GM12873 (cell line): Measurements from ENCODE around the gene ITSN1.

Source experiments
- TF ChIP-seq, protein P1 (sequence below): IDR thresholded peaks from 2 replicates; pipeline ENCODE4 v1.5.1; 2012; ENCODE audit warnings: low read depth, mild to moderate bottlenecking, moderate library complexity, low read length, control low read depth; ENCODE audit not compliant: insufficient read depth; ENCODE audit errors: missing control alignments

The ITSN1 gene

DNA sequence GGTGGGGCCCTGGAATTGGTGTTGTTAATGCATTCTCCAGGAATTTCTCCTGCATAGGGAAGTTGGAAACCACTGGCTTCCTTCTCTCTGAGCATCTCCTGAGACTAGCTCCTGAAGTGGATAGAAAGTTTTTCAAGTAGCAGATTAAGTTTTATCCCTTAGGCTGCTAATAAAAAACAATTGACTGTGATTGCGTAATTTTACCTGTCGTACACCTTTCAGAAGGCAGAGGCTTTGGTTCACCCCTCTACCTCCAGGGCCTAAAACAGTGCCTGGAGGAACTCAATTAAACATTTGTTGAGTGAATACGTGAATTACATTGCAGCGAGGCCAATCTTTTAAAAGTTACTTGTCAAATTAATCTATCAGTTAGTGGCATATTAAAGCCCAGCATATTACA is 3.4 kb downstream of the ITSN1 start:
- TF ChIP-seq, protein P1, sequence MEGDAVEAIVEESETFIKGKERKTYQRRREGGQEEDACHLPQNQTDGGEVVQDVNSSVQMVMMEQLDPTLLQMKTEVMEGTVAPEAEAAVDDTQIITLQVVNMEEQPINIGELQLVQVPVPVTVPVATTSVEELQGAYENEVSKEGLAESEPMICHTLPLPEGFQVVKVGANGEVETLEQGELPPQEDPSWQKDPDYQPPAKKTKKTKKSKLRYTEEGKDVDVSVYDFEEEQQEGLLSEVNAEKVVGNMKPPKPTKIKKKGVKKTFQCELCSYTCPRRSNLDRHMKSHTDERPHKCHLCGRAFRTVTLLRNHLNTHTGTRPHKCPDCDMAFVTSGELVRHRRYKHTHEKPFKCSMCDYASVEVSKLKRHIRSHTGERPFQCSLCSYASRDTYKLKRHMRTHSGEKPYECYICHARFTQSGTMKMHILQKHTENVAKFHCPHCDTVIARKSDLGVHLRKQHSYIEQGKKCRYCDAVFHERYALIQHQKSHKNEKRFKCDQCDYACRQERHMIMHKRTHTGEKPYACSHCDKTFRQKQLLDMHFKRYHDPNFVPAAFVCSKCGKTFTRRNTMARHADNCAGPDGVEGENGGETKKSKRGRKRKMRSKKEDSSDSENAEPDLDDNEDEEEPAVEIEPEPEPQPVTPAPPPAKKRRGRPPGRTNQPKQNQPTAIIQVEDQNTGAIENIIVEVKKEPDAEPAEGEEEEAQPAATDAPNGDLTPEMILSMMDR = no peak

DNA sequence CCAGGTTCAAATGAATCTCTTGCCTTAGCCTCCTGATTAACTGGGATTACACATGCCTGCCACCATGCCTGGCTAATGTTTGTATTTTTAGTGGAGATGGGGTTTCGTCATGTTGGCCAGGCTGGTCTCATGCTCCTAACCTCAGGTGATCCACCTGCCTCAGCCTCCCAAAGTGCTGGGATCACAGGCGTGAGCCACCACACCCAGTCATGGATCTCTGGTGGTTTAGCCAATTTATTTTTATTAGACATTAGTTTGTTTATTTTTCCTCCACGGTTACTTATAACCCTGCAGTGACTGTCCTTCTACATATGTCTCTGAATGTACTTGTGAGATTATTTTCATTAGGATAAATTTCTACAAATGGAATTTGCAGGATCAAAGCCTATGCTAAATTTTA is 5.3 kb downstream of the ITSN1 start:
- TF ChIP-seq, protein P1 = no peak

DNA sequence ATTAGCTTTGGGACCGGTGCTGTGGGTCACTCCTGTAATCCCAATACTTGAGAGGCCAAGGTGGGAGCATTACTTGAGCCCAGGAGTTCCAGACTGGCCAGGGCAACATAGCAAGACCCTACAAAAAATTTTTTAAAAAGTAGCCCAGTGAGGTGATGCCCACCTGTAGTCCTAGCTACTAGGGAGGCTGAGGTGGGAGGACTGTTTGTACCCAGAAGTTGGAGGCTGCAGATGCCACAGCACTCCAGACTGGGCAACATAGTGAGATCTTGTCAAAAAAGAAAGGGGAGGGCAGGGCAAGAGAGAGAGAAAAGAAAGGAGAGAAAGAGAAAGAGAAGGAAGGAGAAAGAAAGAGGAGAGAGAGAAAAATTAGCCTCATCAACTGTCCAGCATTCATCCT is 6.3 kb downstream of the ITSN1 start:
- TF ChIP-seq, protein P1 = no peak

DNA sequence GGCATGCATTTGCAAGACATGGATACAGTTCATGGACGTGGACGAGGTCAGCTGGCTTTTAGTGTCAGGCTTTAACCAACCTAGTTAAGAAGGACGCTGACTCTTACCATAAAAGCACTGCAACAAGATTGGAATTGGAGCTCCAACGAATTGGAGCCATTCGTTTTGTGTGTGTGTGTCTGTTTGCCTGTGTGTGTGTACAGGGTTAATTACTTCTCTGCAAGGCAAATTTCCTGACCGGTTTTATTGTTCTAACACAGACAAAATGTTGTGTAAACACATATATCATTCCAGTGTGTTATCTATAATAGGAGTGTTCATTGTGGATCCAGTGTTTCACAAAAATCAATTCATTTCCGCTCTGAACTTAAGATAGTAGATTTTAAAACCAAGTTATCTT is 7.9 kb downstream of the ITSN1 start:
- TF ChIP-seq, protein P1 = no peak

DNA sequence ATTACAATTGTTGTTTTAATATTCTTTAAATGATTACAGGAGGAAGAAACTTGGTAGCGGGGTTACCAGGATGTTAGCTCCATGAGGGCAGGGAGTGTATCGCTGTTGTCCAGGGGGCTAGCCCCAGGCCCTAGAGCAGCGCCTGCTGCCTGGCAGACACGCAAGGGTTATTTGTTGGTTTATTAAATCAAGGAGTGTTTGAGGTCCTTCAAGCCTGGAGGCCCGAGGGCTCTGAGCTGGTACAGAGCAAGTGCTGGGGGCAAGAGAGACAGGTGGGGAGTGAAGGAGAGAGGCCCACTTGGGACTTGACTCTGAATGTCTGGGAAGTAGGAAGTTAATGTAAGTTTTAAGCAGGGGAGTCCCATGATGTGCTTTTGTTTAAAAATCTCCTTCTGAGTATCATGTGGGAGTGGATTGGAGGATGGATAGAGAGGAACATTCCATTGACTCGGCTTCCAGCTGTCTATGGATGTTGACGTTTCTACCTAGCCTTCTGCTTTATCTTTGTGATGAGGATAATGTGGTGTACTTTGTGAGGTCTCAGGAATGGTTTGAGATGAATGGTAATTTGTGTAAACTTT is 8.7 kb downstream of the ITSN1 start:
- TF ChIP-seq, protein P1 = no peak

DNA sequence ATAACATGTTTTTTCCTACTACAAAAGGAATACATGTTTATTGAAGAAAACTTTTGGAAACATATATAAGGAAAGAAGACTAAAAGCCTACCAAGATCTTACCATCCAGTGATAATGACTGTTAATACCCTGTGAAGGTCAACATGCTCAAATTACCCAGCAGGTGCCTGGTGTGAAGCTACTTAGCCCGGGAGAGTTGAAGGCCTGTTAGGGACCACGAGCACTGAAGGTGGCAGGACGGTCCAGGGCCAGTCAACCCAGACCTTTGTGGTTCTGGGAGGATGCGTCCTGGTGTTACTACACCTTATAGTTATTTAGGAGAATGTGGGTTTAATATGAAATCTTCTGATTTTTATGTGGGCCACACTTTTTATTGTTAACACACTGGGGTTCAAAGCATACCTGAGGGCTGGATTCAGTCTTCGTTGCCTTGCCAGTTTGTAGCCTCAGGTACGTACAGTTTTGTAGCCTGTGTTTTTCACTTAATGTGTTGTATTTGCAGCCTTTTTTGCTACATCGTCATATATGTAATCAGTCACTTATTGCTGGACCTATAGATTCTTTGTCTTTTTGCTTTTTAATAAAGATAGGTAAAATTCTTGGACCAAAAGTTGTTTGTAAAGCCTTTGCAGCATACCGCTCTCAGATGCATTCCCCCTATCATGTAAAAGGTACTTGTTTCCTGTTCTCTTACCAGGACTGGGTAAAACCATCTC is 9.8 kb downstream of the ITSN1 start:
- TF ChIP-seq, protein P1 = no peak

DNA sequence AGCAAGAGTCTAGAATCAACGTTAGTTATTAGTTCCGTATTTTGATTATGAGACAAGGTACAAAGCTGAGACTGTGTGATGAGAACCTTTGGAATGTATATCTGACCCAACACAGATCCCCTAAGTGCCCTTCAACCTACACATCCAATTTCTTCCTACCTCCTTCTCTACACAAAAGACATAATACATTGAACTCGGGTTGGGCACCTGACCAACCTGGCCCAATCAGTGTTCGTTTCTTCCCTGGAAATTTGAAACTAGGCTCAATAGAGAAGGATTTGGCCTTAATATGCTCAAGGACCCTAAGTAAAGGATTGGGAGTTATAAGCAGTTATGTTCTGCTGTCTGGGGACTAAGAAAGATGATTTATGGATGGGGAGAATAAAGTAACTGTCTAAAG is 12.1 kb downstream of the ITSN1 start:
- TF ChIP-seq, protein P1 = no peak
